Activated naive CD8-positive, alpha-beta T cell (primary cell): ENCODE measurements around the gene ARFGAP3.

ENCODE experiments used
- H3K27ac Mint-ChIP-seq: one replicate; pipeline ENCODE4 v1.8.0; 2021; ENCODE audit warnings: mixed read lengths
- H3K27me3 Mint-ChIP-seq: one replicate; pipeline ENCODE4 v1.8.0; 2021; ENCODE audit warnings: mixed read lengths
- H3K36me3 Mint-ChIP-seq: one replicate; pipeline ENCODE4 v1.8.0; 2021; ENCODE audit warnings: mixed read lengths
- H3K4me1 Mint-ChIP-seq: one replicate; pipeline ENCODE4 v1.8.0; 2021; ENCODE audit warnings: low read depth, mixed read lengths
- H3K4me3 Mint-ChIP-seq: one replicate; pipeline ENCODE4 v1.8.0; 2021; ENCODE audit warnings: mild to moderate bottlenecking, mixed read lengths
- H3K9me3 Mint-ChIP-seq: one replicate; pipeline ENCODE4 v1.8.0; 2021; ENCODE audit warnings: low read depth, mixed read lengths

ARFGAP3 gene

GRCh38 chr22:42830161-42830560 is 26.9 kb downstream of the ARFGAP3 start:
- Mint-ChIP-seq H3K9me3 (no peaks in the 10 kb centered on the region), H3K27ac (no peak overlapping the region), H3K4me1 (peaks cover 15% of the 10 kb centered on the region), H3K27me3 (no peaks in the 10 kb centered on the region), H3K36me3 (peaks cover 15% of the 10 kb centered on the region), H3K4me3 (no peak overlapping the region)

- Mint-ChIP-seq H3K9me3 (no peaks in the 10 kb centered on the region), H3K4me1 (peaks cover 15% of the 10 kb centered on the region), H3K4me3 (no peak overlapping the region), H3K27me3 (no peaks in the 10 kb centered on the region), H3K27ac (no peak overlapping the region), H3K36me3 (peaks cover 11% of the 10 kb centered on the region)
Measured at GRCh38 chr22:42829302-42829701, 27.8 kb downstream of the ARFGAP3 start.

GRCh38 chr22:42825796-42826195 is 31.3 kb downstream of the ARFGAP3 start:
- H3K36me3 Mint-ChIP-seq: peaks cover 27% of the 10 kb centered on the region
- H3K4me3 Mint-ChIP-seq: no peak overlapping the region
- H3K9me3 Mint-ChIP-seq: no peaks in the 10 kb centered on the region
- no peaks in the 10 kb centered on the region for H3K27me3 Mint-ChIP-seq
- H3K27ac Mint-ChIP-seq: no peak overlapping the region
- H3K4me1 Mint-ChIP-seq: peaks cover 16% of the 10 kb centered on the region

GRCh38 chr22:42821386-42821785 is 35.7 kb downstream of the ARFGAP3 start:
- peaks cover 1% of the 10 kb centered on the region for H3K4me1 Mint-ChIP-seq
- no peak overlapping the region for H3K27ac Mint-ChIP-seq
- no peaks in the 10 kb centered on the region for H3K27me3 Mint-ChIP-seq
- H3K4me3 Mint-ChIP-seq: no peak overlapping the region
- peaks cover 19% of the 10 kb centered on the region for H3K36me3 Mint-ChIP-seq
- H3K9me3 Mint-ChIP-seq: no peaks in the 10 kb centered on the region

- Mint-ChIP-seq H3K36me3 (peaks cover 19% of the 10 kb centered on the region), H3K27ac (no peak overlapping the region), H3K9me3 (no peaks in the 10 kb centered on the region), H3K4me3 (no peak overlapping the region), H3K27me3 (no peaks in the 10 kb centered on the region), H3K4me1 (peaks cover 1% of the 10 kb centered on the region)
Measured at GRCh38 chr22:42820045-42820763, 36.9 kb downstream of the ARFGAP3 start.

GRCh38 chr22:42819412-42820044 is 37.5 kb downstream of the ARFGAP3 start:
- no peak overlapping the region for H3K4me3 Mint-ChIP-seq
- H3K27me3 Mint-ChIP-seq: no peaks in the 10 kb centered on the region
- peaks cover 17% of the 10 kb centered on the region for H3K36me3 Mint-ChIP-seq
- H3K9me3 Mint-ChIP-seq: no peaks in the 10 kb centered on the region
- H3K27ac Mint-ChIP-seq: no peak overlapping the region
- peaks cover 1% of the 10 kb centered on the region for H3K4me1 Mint-ChIP-seq

- peaks cover 1% of the 10 kb centered on the region for H3K4me1 Mint-ChIP-seq
- no peak overlapping the region for H3K27ac Mint-ChIP-seq
- H3K36me3 Mint-ChIP-seq: peaks cover 14% of the 10 kb centered on the region
- no peak overlapping the region for H3K4me3 Mint-ChIP-seq
- H3K9me3 Mint-ChIP-seq: no peaks in the 10 kb centered on the region
- H3K27me3 Mint-ChIP-seq: no peaks in the 10 kb centered on the region
Measured at GRCh38 chr22:42817556-42817955, 39.5 kb downstream of the ARFGAP3 start.

GRCh38 chr22:42816336-42816735 is 40.7 kb downstream of the ARFGAP3 start:
- H3K4me3 Mint-ChIP-seq: no peak overlapping the region
- peaks cover 4% of the 10 kb centered on the region for H3K36me3 Mint-ChIP-seq
- H3K27ac Mint-ChIP-seq: no peak overlapping the region

GRCh38 chr22:42814616-42815015 is 42.5 kb downstream of the ARFGAP3 start:
- Mint-ChIP-seq H3K9me3 (no peaks in the 10 kb centered on the region), H3K4me3 (no peak overlapping the region), H3K36me3 (no peaks in the 10 kb centered on the region), H3K4me1 (no peaks in the 10 kb centered on the region), H3K27me3 (no peaks in the 10 kb centered on the region), H3K27ac (no peak overlapping the region)

More at GRCh38 chr22:42816336-42816735, 40.7 kb downstream of the ARFGAP3 start:
- Mint-ChIP-seq H3K9me3 (no peaks in the 10 kb centered on the region), H3K27me3 (no peaks in the 10 kb centered on the region), H3K4me1 (peaks cover 1% of the 10 kb centered on the region)

- Mint-ChIP-seq H3K36me3 (peaks cover under 1% of the 10 kb centered on the region), H3K4me1 (no peaks in the 10 kb centered on the region), H3K9me3 (no peaks in the 10 kb centered on the region), H3K4me3 (no peak overlapping the region), H3K27me3 (no peaks in the 10 kb centered on the region), H3K27ac (no peak overlapping the region)
Measured at GRCh38 chr22:42814215-42814614, 42.9 kb downstream of the ARFGAP3 start.

GRCh38 chr22:42813501-42813900 is 43.6 kb downstream of the ARFGAP3 start:
- H3K9me3 Mint-ChIP-seq: no peaks in the 10 kb centered on the region

GRCh38 chr22:42811459-42811858 is 45.6 kb downstream of the ARFGAP3 start:
- Mint-ChIP-seq H3K4me3 (no peak overlapping the region), H3K27ac (no peak overlapping the region), H3K9me3 (no peaks in the 10 kb centered on the region), H3K4me1 (no peaks in the 10 kb centered on the region), H3K27me3 (no peaks in the 10 kb centered on the region), H3K36me3 (peaks cover 5% of the 10 kb centered on the region)

More at GRCh38 chr22:42813501-42813900, 43.6 kb downstream of the ARFGAP3 start:
- Mint-ChIP-seq H3K36me3 (peaks cover 4% of the 10 kb centered on the region), H3K27ac (no peak overlapping the region), H3K4me1 (no peaks in the 10 kb centered on the region), H3K4me3 (no peak overlapping the region), H3K27me3 (no peaks in the 10 kb centered on the region)

- Mint-ChIP-seq H3K27ac (no peak overlapping the region), H3K4me1 (no peaks in the 10 kb centered on the region), H3K36me3 (peaks cover 5% of the 10 kb centered on the region), H3K9me3 (no peaks in the 10 kb centered on the region), H3K27me3 (no peaks in the 10 kb centered on the region), H3K4me3 (no peak overlapping the region)
Measured at GRCh38 chr22:42808521-42808920, 48.6 kb downstream of the ARFGAP3 start.

- H3K4me1 Mint-ChIP-seq: no peaks in the 10 kb centered on the region
- H3K36me3 Mint-ChIP-seq: peaks cover 5% of the 10 kb centered on the region
- no peak overlapping the region for H3K27ac Mint-ChIP-seq
- H3K27me3 Mint-ChIP-seq: no peaks in the 10 kb centered on the region
- no peaks in the 10 kb centered on the region for H3K9me3 Mint-ChIP-seq
- no peak overlapping the region for H3K4me3 Mint-ChIP-seq
Measured at GRCh38 chr22:42807185-42807584, 49.9 kb downstream of the ARFGAP3 start.

- no peaks in the 10 kb centered on the region for H3K9me3 Mint-ChIP-seq
- H3K27ac Mint-ChIP-seq: no peak overlapping the region
- no peaks in the 10 kb centered on the region for H3K27me3 Mint-ChIP-seq
- no peaks in the 10 kb centered on the region for H3K4me1 Mint-ChIP-seq
- H3K4me3 Mint-ChIP-seq: no peak overlapping the region
- peaks cover 5% of the 10 kb centered on the region for H3K36me3 Mint-ChIP-seq
Measured at GRCh38 chr22:42805998-42806830, 50.9 kb downstream of the ARFGAP3 start.
